Stimulated activated CD4-positive, alpha-beta T cell treated with anti-CD3 and anti-CD28 coated beads, Interleukin-4, amount 100 ng/mL, for 4 hours (primary cell): ENCODE data around the gene JAKMIP3.
"Not testable (repeated sequence)": the region's sequence is repeated elsewhere in the genome, so short reads cannot be mapped to it uniquely, and the experiment has no call there.

ENCODE experiments used
- DNase-seq, 2 experiments: peaks; one replicate each; pipeline ENCODE4 v3.0.0-alpha.2; 2020

Gene JAKMIP3

DNA sequence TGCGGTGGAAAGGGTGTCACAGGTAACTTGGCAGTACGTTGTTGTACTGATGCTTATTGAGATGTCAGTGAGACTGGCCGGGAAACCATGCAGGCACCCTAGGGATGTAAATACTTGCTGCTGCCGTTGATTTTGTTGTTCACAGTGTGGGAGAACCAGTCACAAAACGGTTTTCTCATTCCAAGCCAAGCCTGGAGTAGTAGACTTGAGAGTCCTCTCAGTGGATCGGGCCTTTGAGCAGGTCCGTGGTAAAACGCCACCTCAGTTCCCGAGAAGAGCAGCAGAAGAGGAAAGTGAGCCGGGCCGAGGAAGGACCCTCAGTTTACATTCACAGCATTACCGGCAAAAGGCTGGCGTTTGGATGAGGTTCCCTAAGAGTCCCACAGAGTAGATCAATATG is 1.1 kb downstream of the JAKMIP3 start:
- DNase-seq: no peak

DNA sequence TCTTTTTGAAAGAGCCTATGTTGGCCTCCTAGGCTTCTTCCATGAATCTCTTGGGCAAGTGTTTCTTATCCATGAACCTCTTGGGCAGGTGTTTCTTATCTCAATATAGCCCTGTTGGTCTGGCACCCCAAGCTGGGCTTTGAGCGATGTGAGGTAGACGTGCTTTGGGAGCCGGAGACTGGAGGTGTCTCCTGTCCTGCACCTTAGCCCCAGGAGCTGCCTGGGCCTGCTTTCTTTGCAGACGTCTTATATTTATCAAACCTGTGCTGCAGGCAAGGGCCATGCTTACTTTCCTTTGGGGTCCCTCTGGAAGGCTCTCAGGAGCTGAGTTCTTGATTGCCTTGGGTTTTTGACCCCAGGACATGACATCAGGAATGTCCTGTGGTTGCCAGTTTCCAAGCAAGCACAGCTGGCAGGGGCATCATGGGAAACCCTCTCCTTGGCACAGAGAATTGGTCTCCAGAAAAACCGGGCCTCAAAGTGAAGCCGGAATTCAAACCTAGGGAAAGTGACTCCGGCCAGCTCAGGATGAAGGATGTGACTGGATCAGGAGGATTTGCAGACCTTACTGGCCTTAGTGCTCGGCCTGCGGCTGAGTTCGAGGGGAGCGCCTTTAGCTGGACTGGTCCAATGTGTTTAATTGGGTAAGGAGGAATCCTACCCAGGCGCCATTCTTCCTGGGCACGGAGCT is 2.8 kb downstream of the JAKMIP3 start:
- DNase-seq: no peak

DNA sequence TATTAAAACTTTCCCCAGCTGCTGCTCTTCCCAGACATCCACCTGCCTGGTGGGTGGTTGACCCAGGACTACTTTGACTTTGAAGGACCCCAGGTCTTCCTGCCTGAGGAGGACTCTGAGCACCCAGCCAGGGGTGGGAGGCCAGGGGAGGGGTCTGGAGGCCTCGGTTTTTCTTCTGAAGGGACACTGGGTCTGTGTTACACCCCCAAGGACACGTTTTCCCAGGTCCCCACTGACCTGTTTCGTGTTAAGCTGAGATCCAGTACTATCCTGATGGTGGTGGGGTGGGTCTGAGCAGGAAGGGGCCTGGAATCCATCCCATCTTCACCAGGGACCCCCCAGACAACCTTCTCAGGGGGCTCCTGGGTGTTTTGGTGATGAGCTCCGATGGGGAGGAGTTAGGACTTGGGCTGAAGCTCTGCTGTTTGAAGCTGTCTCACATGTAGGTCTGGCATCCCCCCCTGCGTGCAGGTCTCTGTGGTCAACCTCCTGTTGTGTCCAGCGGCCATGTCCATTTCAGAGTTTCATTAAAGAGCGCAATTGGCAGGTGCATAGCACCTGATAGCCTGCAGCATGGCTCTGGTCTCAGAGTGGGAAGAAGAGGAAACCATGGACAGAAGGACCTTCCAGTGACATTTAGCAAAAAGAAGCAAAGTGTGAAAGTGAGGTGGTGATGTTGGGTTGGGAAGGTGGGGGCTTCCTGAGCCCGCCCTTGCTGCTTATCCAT is 3.5 kb downstream of the JAKMIP3 start:
- DNase-seq: no peak

DNA sequence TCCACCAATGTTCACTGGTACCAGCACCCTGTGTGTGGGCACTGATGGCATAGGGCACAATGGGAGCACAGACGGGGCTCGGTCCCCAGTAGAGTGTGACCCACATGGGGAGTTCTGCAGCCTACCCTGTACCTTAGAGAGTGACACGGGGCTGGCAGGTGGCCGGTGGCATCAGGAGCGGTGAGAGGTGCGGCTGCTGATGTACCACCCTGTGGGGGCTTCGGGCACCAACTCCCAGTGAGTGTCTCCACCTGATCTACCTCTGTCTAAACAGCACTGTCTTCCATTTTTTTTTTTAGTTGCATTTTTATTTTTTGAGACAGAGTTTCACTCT is 4.1 kb downstream of the JAKMIP3 start:
- DNase-seq: no peak

DNA sequence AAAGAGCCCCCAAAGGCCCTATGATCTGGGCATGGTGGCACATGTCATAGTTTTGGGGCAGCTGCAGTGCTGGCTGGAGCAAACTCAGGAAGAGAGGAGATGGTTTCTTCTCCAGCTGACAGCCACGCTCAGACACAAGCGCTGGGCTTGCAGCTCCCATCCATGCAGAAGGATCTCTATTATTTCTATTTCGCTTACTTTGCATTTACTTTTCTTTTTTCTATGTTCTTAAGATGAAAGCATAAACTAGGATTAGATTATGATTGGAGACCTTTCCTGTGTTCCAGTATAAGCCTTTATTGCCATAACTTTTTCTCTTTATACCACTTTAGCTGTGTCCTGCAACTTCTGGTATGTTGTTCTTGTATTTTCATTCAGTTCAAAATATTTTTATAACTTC is 5.0 kb downstream of the JAKMIP3 start:
- DNase-seq: no peak

DNA sequence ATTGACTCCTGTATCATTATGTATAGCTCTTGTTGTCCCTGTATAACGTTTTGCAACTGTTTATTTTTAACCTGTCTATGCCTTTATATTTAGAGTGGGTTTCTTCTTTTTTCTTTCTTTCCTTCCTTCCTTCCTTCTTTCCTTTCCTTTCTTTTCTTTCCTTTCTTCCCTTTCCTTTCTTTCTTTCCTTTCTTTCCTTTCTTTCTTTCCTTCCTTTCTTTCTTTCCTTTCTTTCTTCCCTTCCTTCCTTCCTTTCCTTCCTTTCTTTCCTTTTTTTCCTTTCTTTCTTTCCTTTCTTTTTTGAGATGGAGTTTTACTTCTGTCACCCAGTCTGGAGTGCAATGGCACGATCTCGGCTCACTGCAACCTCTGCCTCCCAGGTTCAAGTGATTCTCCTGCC is 5.9 kb downstream of the JAKMIP3 start:
- DNase-seq: no peak

DNA sequence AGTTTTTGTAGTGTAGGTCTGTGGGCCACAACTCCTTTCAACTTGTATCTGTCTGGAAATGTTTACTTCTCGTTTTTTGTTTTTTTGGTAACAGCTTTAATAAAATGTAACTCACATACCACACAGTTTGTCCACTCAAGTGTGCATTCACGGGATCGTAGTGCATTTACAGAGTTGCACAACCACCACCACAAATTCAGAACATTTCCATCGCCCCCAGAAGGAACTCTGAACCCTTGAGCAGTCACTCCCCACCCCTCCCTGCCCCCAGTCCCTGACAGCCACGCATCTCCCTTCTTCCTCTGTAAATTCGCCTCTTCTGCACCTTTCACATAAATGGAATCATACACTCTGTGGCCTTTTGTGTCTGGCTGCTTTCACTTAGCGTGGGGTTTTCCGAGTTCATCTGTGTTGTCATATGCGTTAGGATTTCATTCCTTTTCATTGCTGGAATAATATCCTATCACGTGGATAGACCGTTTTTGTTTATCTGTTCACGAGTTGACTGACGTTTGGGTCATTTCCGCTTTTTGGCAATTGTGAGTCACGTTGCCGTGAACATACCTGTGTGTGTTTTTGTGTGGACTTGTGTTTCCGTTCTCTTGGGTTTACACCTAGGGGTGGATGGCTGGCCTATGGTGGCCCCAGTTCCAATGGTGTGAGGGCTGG is 10.3 kb downstream of the JAKMIP3 start:
- DNase-seq: no peak

DNA sequence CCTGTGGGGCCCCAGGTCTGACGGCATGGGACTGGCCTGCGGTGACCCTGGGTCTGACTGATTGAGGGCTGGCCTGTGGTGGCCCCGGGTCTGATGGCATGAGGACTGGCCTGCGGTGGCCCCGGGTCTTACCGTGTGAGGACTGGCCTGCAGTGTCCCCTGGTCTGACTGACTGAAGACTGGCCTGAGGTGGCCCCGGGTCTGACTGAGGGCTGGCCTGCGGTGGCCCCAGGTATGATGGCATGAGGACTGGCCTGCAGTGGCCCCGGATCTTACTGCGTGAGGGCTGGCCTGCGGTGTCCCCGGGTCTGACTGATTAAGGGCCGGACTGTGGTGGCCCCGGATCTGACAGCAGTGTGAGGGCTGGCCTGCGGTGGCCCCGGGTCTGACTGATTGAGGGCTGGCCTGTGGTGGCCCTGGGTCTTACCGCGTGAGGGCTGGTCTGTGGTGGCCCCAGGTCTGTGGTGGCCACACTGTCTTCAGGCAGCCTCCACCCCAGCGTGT is 10.9 kb downstream of the JAKMIP3 start:
- no peak for DNase-seq

DNA sequence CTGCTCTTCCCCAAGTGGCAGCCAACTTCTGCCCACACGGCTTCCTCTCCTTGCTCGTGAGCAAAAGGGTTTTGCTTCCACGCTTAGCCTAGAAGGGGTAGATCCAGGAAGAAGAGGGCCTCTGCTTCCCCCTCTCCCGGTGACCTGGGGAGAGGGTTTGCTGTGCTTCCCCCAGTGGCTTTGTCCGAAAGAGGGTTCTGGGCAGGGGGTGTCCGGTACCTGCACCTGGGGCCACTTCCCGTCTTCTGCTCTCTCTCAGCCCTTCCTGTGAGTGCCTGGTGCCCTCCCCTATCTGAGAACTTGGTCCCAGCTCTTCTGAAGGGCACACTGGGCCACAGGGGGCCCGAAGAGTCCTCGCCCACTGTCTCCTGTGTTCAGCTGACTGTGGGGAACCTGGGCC is 11.3 kb downstream of the JAKMIP3 start:
- DNase-seq: no peak

DNA sequence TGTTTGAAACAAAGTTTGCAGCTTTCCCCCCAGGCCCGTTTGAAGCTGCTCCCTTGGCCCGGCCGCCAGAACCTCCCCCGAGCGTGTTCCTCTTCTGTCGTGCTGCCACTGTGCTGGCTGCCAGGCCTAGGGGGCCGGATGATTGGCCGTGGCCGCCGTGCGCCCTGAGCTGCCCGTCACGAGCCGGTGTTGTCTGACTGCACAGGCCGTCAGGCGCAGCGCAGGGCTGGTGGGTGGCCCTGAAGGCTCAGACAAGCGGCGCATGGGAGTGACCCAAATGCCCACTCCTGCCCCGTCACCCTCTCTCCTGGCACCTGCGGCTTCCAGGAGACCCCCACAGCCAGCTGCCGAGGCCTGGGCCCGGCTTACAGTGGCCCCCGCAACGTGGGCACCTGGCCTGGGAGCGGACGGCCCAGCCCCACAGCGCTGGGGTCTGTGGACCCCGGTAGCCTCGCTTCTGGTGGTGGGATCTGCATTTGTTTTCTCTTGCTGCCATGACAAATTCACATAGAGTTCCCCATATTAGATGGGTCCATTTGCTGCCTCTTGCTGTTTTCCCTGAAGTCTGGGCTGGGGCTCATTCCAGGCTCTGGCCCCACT is 13.1 kb downstream of the JAKMIP3 start:
- DNase-seq: no peak

DNA sequence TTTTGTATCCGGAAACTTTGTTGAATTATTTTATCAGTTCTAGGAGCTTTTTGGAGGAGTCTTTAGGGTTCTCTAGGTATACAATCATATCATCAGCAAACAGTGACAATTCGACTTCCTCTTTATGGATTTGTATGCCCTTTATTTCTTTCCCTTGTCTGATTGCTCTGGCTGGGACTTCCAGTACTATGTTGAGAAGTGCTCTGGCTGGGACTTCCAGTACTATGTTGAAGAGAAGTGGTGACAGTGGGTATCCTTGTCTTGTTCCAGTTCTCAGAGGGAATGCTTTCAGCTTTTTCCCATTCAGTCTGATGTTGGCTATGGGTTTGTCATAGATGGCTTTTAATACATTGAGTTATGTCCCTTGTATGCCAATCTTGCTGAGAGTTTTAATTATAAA is 18.6 kb downstream of the JAKMIP3 start:
- not testable (repeated sequence) for DNase-seq

DNA sequence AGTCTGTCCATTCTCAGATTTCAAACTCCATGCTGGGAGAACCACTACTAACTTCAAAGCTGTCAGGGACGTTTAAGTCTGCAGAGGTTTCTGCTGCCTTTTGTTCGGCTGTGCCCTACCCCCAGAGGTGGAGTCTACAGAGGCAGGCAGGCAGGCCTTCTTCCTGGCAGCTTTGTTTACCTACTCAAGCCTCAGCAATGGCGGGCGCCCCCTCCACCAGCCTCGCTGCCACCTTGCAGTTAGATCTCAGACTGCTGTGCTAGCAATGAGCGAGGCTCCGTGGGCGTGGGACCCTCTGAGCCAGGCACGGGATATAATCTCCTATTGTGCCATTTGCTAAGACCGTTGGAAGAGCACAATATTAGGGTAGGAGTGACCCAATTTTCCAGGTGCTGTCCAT is 27.5 kb downstream of the JAKMIP3 start:
- DNase-seq: not testable (repeated sequence)

DNA sequence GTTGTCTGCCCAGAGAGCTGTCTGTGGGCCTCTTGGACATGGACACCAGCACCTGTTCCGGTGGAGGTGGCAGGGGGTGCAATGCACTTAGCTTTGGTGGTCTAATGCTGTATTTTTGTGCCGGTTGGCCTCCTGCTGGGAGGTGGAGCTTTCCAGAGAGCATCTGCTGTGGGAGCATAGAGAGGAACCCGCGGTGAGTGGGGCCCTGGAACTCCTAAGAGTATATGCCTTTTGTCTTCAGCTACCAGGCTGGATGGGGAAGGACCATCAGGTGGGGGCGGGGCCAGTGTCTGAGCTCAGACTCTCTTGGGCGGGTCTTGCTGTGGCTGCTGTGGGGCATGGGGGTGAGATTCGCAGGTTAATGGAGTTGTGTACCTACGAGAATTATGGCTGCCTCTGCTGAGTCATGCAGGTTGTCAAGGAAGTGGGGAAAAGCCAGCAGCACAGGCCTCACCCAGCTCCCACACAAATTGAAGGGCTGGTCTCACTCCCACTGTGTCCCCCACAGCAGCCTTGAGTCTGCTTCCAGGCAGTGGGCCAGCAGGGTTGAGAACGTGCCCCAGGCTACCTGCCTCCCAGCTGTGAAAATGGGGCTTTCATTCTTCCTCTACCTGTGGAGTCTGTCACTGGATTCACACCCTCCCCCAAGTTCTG is 29.0 kb downstream of the JAKMIP3 start:
- DNase-seq: no peak

DNA sequence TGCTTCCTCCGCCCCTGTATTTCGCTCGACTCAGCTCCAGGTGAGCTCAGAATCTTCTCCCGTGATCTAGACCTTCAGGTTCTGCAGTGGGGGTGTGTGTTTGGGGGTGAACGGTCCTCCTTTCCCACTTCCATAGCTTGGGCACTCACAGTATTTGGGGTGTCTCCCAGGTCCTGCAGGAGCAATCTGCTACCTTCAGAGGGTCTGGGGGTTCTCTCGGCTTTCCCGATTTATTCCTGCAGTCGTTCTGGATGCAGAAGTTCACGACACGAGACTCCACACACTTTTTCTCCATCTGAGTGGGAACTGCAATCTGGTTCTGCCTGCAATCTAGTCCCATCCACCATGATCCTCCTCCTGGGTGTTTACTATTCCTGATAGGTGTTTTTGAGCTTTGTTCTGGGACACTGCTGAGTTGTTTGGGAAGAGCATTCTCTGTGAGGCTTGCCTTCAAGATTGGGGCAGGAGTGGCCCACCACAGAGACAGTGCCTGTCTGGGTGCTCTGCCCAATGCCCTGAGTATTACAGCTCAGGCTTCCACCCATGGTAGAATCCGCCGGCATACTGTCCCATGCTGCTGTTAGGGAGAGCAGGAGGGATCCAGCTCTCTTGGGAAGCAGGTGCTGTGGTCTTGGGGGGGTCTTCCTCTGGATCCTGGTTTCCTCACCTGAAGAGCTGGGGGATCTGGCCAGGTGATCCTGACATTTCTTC is 29.8 kb downstream of the JAKMIP3 start:
- DNase-seq: no peak

DNA sequence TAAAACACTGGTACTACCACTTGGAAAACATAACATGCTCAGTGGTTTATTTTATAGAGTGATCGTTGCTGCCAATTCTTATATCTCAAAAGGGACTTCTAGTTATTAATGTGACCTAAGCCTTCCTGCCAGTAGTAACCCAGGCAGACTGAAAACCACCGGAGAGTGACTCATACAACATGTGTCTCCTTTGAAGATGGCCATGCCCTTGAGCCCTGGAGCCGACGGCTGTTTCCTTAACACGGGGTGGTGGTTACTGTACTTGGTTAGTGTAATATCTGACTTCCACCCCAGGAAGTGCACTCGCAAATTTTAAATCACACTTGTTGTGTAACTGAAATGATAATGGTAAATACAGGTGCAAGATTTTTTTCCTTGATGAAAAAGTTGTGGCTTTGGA is 30.5 kb downstream of the JAKMIP3 start:
- no peak for DNase-seq

DNA sequence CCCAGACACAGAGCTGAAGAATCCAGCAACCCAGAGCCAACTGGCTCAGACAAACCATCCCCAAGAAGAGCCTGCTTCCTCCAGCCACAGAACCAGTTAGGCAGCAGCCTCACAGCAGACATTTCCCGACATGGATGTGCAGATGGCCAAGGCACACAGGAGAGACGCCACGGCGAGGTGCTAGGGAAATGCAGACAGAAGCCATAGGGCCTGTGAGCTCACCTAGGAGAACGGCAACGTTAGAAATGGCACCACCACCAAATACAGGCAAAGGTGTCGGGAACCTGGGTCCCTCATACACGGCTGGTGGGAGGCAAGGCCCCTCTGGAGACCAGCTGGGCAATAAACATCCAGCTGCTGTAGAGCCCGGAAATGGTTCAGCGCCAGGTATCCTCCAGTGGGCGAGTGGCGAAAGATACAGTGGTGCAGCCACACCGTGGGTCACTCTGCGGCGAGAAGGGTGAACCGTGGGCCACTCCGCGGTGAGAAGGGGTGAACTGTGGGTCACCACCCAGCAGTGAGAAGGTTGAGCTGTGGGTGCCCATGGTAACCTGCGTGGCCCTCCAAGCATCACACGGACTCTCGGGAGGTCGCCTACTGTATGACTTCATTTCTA is 31.2 kb downstream of the JAKMIP3 start:
- no peak for DNase-seq

DNA sequence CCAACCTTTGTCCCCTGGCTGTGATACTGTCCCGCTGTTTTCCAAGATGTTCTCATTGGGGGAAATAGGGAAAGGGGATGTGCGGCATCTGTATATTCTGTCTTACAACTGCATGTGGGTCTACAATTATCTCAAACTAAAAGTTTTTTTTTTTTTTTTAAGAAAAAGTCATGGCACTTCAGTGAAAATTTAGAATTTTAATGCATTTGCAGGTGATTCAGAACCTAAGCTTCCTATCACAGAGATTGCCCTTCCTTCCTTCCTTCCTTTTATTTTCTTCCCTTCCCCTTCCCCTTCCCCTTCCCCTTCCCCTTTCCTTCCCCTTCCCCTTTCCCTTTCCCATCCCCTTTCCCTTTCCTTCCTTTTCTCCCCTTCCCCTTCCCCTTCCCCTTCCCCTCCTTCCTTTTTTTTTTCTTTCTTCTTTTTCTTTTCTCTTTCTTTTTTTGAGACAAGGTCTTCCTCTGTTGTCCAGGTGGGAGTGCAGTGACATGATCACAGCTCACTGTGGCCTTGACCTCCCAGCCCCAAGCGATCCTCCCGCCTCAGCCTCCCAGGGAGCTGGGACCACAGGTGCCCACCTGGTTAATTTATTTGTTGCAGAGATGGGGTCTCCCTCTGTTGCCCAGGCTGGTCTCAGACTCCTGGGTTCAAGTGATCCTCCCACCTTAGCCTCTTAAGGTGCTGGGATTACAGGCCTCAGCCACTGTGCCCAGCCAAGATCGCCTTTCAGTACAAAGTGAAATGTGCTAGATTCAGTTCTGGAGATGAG is 32.0 kb downstream of the JAKMIP3 start:
- no peak for DNase-seq

DNA sequence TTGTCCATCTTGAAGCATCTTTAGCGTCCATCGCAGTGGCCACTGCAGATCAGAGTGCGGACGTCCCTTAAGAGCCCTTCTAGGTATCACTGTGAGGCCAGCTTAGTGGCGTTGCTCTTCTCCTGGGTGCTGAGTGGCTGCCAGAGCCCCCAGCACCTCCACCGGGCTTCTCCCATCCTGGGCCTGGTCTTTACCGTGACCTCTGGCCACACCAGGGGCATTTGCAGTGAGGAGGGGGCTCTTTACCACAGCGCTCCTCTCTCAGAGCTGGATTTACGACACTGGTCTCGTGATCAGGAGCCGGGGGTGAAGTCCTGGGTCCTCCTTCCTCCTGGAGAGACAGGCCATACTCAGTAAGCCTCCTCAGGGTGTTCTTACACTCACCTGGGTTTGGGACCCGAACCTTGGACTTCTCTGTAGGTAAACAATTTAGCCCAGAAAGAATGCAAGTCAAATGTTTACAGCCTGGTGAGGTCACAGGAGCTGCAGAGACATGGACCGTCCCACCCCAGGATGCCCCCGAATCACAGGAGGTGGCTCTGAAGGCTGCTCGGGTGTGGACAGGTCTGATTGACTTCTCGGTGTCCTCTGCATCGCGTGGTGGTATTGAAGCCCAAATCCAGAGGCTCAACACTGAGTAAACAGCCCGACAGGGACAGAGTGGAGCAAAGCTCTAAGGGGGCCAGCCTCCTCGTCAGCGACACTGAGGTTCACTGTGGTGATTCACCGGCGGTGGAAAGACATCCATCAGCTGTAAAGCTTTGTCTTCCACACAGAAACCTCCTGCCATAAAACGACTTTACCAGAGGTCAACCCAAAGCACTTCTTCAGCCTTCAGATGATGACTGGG is 33.0 kb downstream of the JAKMIP3 start:
- DNase-seq: no peak

DNA sequence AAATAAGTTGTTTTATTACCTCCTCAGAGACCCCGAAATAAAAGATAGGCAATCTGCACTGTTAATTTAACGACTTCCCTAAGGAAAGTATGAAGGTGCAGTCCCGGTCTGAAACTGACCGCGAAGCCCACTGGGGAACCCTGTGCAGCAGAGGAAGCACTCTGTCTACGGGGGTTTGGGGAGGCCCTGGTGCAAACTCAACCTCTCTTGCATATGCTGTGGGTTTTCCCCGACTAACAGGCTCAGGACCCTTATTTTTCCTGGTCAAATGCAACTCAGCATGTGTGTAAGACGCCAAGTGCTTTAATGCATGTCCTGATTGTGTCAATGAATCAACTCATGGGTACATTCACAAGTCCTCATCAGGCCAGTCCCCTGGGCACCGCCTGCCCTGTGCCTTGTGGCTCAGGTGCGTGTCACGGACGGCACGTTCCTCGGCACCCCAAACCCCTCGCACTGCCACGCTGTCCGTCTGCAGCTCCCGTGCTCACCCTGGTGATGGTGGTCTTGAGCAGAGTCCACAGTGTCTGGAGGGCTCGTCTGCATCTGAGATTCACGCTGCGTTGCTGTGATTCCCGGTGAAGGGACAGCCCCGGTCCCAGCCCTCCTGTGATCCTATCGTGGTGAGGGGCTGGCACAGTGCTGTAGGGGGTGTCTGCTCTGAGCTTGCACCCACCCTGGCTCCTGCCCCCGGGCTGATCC is 33.8 kb downstream of the JAKMIP3 start:
- no peak for DNase-seq

DNA sequence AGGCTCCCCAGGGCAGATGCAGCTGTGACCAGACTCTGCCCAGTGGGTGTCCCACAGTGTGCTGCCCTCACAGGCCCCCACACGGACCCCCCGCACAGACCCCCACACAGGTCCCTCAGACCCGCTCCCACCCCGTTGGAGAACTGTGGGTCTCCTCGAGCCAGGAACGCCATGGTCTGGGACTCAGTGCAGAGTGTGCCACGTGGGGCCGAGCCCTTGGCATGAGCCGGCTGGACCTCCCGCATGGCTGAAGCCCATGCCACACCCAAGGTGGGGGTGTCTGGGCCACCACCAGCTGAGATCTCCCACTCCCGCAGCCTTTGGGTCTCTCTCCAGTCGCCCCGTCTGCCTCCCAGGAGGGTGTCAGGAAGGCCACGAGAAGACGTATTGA is 34.3 kb downstream of the JAKMIP3 start:
- no peak for DNase-seq
